Heart left ventricle (tissue), 13 donors: ENCODE results near the gene UGDH.

Source experiments
- POLR2A ChIP-seq, 2 donors: fragments of 450-650 bp; IDR thresholded peaks; one replicate each; pipeline ENCODE4 v1.6.1; 2017; ENCODE audit warnings: antibody characterized with exemption in 2 of 2, mild to moderate bottlenecking in 2 of 2, moderate library complexity in 2 of 2
- TF ChIP-seq, protein P1 (sequence below), 12 donors: fragments of 200-600 bp; sonication (generic) in 4 of 12; IDR thresholded peaks; one replicate each; pipeline versions ENCODE4 v1.5.0 to v1.8.0; 2018 to 2022; ENCODE audit warnings: antibody characterized with exemption in 12 of 12, mild to moderate bottlenecking in 5 of 12
- donor health status: ischemic (EF 13 %, LVEDD 7.1; RV severe dilation, severe dysfunction).
- donor health status: DM: no; HTN: yes; CAD: no.
- donor health status: DM: no; HTN: no; CAD: no.
- donor health status: ischemic (EF 25% LVEDD 6.9; RV normal size, moderate dysfunction).
- donor health status: ischemic (EF 25% LVEDD 5.7; RV mildly dilated, moderate dysfunction).
- donor health status: ischemic (EF 35%, LVEDD 5.7; RV mildly dilated, moderate dysfunction).
- donor health status: nonischemic (EF 11% LVEDD 7.7; RV severe dilation, severe dysfunction).
- donor health status: DM: yes; HTN: yes; CAD: no.
- donor health status: PGD.
- donor health status: ischemic (EF 29% LVEDD 5.4; RV normal size, mild dysfunction).
- donor health status: nonischemic (EF 23%, LVEDD 6.1; RV moderate dilation, normal function).

DNA sequence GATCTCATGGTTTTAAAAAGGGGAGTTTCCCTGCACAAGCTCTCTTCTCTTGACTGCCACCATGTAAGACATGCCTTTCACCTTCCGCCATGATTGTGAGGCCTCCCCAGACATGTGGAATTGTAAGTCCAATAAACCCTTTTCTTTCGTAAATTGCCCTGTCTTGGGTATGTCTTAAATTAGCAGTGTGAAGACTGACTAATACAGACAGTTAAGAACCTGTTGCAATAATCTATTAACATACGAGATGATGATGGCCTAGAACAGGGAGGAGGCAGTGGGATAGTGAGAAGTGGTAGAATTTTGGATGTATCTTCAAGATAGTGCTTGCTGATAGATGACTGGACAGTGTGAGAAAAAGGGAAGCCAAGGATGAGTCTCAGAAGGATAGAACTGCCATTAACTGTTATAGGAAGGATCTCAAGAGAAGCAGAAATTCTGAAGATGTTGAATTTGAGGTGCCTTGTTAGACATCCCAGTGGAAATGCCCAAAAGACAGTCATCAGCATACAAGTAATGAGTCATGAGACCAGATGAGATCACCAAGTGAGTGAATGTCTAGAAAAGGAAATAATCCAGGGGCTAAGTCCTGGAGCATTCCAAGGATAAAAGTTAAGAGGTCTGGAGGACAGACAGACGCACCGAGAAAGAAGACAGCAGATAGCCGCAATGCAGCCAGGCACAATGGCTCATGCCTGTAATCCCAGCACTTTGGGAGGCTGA, 38.8 kb upstream of the UGDH start:
- TF ChIP-seq, protein P1, sequence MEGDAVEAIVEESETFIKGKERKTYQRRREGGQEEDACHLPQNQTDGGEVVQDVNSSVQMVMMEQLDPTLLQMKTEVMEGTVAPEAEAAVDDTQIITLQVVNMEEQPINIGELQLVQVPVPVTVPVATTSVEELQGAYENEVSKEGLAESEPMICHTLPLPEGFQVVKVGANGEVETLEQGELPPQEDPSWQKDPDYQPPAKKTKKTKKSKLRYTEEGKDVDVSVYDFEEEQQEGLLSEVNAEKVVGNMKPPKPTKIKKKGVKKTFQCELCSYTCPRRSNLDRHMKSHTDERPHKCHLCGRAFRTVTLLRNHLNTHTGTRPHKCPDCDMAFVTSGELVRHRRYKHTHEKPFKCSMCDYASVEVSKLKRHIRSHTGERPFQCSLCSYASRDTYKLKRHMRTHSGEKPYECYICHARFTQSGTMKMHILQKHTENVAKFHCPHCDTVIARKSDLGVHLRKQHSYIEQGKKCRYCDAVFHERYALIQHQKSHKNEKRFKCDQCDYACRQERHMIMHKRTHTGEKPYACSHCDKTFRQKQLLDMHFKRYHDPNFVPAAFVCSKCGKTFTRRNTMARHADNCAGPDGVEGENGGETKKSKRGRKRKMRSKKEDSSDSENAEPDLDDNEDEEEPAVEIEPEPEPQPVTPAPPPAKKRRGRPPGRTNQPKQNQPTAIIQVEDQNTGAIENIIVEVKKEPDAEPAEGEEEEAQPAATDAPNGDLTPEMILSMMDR (IDR thresholded peaks at IDR 0.05) = no peak
- TF ChIP-seq POLR2A (IDR thresholded peaks at IDR 0.05) = no peak
